ENCODE data around the gene OR6V1. TPM values are rescaled to one million over a fixed set of nuclear protein-coding genes. Genes with fewer than 3 reads are reported as not detected.

Gene OR6V1
- total RNA-seq (not detected), polyA plus RNA-seq (ENCODE audit: insufficient read depth, low read depth, low replicate concordance) (not detected)
- long read RNA-seq, donor 1: 0 reads
- long read RNA-seq, donor 2: 0 reads

GRCh38 chr7:143052041-143052440 lies at the start of gene OR6V1:
Gene OR6V1, plus strand, starts transcription at chr7:143052341. Its CDS starts 0 bp downstream, at chr7:143052341.
- Histone ChIP-seq H3K27me3 (no peaks in the 10 kb centered on the region), H3K9me3 (no peaks in the 10 kb centered on the region), H3K27ac (no peak within 1 kb of the TSS), H3K4me3 (no peak within 1 kb of the TSS), H3K36me3 (ENCODE audit: low read depth, missing control alignments) (no peaks in the 10 kb centered on the region), H3K4me1 (no peaks in the 10 kb centered on the region)
- no peak for DNase-seq
- WGBS, 2 donors: 76 to 91% methylated on average over 4 of the region's 4 CpGs
- intact Hi-C loops (cut with DNase I; ENCODE audit: low total_unique reads): no loop called here
- TF ChIP-seq CTCF (IDR thresholded peaks at IDR 0.05) (no peak), POLR2A (IDR thresholded peaks at IDR 0.05) (no peak)

GRCh38 chr7:143002898-143003297 lies 49.2 kb upstream of the OR6V1 start:
- Histone ChIP-seq H3K4me3 (no peak overlapping the region), H3K36me3 (ENCODE audit: low read depth, missing control alignments) (no peaks in the 10 kb centered on the region), H3K4me1 (peaks cover 4% of the 10 kb centered on the region), H3K27me3 (no peaks in the 10 kb centered on the region), H3K9me3 (no peaks in the 10 kb centered on the region), H3K27ac (no peak overlapping the region)
- intact Hi-C loops (cut with DNase I; ENCODE audit: low total_unique reads): loop anchor here (10.0 kb wide), 1 partner anchor 138 kb away; no protein-coding TSS in a partner anchor
- WGBS, 2 donors: 67 to 83% methylated on average over 5 of the region's 5 CpGs
- peak; percentile 18 for DNase-seq
- no peak for TF ChIP-seq POLR2A (IDR thresholded peaks at IDR 0.05)
- no peak for TF ChIP-seq CTCF (IDR thresholded peaks at IDR 0.05)

GRCh38 chr7:143003393-143004051 lies 48.6 kb upstream of the OR6V1 start:
- H3K27me3 ChIP-seq: no peaks in the 10 kb centered on the region
- no peaks in the 10 kb centered on the region for H3K36me3 ChIP-seq (ENCODE audit: low read depth, missing control alignments)
- no peak overlapping the region for H3K27ac ChIP-seq
- H3K4me1 ChIP-seq: peaks cover 4% of the 10 kb centered on the region
- 16 to 23% methylated on average over 6 of the region's 6 CpGs for WGBS, 2 donors
- TF ChIP-seq CTCF (IDR thresholded peaks at IDR 0.05) (peak; percentile 80 to 83 (median 82)), POLR2A (IDR thresholded peaks at IDR 0.05) (no peak)
- no peaks in the 10 kb centered on the region for H3K9me3 ChIP-seq
- no peak overlapping the region for H3K4me3 ChIP-seq
- intact Hi-C loops (cut with DNase I; ENCODE audit: low total_unique reads): loop anchor here (10.0 kb wide), 1 partner anchor 139 kb away; no protein-coding TSS in a partner anchor
- DNase-seq: peak; percentile 40

- no peak for TF ChIP-seq POLR2A (IDR thresholded peaks at IDR 0.05)
- TF ChIP-seq CTCF (IDR thresholded peaks at IDR 0.05): no peak
- Histone ChIP-seq H3K36me3 (ENCODE audit: low read depth, missing control alignments) (no peaks in the 10 kb centered on the region), H3K27ac (no peak overlapping the region), H3K4me3 (no peak overlapping the region), H3K4me1 (peaks cover 4% of the 10 kb centered on the region), H3K9me3 (no peaks in the 10 kb centered on the region), H3K27me3 (no peaks in the 10 kb centered on the region)
- no peak for DNase-seq
- WGBS, 2 donors: 74 to 80% methylated on average over 6 of the region's 6 CpGs
- intact Hi-C loops (cut with DNase I; ENCODE audit: low total_unique reads): loop anchor here (5.0 to 10.0 kb wide), 2 partner anchors 141 to 207 kb away; no protein-coding TSS in a partner anchor
Observed at GRCh38 chr7:143005632-143006260, 46.4 kb upstream of the OR6V1 start.
